ENCODE measurements around the gene CRACDL.
"Not testable (repeated sequence)": the region's sequence is repeated elsewhere in the genome, so short reads cannot be mapped to it uniquely, and the experiment has no call there.

Gene CRACDL

DNA sequence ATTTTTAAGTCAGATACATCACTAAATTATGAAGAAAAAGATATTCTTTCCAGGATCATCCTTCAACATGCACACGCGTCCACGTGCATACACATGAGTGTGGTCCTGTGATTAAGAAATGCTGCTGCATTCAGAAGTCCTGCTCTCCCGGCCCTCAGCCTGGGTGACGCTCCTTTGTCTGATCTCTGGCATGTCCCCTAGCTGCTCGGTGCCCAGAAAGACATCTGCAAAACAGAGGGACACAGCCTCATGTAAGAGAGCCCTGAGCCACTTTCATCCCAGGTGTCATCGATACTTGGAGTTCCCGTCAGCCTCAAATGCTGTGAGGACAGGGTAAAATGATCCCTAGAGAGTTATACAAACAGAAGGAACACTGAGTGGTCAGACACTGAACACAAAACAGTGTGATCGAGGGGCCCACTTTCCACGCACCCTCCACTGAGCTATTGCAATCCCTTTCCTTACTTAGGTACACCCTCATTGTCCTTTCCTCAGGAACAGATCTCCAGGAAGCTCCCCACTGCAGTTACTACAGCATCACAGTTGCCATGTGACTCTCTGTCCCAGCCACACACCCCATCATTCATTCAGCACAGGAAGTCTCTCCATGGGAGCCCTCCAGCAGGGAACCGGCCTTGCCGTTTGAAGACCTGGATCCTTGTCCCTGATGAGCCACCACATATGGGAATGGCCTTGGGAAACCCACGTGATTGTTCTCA, 32.1 kb downstream of the CRACDL start:
- peak; percentile 58 for DNase-seq

DNA sequence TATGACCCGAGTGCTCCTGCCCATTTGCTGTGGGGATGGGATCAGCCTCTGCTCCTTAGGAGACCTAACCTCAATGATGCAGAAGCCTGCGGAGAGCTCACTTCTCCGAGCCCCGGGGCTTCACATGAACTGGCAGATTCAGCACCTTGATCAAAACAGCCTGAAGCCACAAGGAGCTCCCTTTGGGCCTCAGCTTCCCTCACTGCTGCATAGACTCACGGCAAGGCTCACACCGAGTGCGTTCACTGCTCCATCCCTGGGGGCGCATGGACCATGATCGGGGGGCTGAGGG, 33.0 kb downstream of the CRACDL start:
- no peak for DNase-seq

DNA sequence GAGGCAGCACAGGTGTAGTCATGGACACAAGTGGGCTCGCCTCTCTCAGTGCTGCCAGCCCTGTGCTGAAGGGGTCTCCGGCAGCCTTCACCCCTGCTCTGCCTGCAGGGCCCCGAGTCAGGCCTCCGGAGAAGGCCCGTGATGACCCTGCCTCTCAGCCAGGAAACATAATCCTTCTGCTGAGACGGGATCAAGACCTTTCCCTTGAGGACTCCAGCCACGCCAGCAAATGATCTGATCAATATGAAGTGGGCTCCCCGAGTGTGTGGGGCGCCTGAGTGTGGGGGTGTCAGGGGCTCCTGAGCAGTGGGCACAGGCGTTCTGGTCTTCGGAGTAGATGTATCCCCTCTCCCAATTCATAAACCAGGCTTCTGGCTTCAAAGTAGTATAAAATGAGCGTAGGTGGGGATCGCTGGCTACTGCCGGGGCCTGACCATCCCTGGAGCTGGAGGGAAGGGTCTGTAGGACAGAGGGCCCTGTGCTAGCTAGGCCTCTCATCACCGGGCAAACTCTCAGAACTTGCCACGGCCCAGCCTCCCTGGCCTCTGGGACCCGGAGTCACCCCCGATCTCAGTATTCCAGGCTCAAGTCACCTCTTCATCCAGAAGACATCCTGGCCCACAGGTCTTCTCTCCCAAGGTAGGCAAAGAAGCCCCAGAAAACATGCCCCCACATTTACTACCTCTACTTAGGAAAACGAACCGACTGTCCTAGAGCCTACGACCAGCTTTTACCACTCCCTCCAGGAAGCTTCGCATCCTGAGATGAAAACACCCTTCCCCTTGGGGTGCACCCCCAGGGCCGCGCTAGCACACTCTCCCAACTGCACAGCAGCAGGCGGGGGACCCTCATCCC, 33.6 kb downstream of the CRACDL start:
- no peak for DNase-seq

DNA sequence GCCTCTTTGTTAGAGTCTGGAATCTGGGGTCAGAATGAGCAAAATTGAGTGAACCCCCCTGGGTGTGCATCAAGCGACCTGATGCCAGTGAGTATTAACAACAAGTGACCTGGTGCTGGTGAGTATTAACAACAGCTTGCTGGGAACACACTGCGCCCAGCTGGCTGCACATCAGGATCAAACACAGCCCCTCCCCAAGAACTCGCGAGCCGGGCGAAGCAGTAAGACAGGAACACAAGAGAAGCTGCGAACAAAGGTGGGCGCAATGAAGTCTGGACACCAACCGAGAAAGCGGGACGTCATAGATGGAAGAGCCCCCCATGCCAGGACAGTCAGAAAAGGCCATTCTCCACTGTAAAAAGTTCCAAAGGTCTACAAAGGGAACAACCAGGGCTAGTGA, 34.3 kb downstream of the CRACDL start:
- no peak for DNase-seq

DNA sequence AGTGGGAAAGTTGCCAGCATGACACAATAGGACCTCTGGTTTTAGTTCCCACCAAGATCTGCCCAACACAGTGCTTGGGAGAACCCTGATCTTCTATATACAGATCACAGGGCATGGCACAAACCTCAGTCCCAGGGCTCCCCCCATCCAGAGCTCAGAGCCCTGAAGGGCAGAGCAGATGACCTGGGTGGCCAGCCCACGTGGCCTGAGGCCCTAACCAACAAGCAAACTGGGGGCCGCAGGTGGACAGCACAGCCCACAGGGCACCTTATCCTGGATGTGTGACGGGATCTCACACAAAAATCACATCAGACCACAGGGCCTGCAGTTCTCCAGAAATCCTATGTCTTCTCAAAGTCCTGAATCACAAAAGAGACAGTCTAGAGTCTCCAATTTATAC, 34.7 kb downstream of the CRACDL start:
- no peak for DNase-seq

DNA sequence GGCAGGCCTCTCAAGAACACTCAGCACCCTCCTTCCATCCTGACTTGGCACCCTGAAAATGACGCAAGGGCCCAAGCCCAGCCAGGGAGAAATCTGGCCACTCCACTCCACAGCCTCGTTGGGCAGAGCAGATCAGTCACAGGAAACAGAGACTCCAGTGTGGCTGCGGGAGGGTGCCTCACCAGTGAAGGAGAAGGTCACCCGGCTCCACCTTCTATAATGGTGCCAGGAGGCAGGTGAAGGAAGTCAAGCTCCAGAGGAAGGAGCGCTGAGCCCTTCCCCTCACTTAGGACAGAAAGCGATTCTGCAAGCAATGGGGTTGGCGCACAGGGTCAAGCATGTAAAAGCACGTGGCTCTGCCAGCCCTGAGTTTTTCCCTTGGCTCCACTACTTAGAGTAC, 35.3 kb downstream of the CRACDL start:
- DNase-seq: no peak

DNA sequence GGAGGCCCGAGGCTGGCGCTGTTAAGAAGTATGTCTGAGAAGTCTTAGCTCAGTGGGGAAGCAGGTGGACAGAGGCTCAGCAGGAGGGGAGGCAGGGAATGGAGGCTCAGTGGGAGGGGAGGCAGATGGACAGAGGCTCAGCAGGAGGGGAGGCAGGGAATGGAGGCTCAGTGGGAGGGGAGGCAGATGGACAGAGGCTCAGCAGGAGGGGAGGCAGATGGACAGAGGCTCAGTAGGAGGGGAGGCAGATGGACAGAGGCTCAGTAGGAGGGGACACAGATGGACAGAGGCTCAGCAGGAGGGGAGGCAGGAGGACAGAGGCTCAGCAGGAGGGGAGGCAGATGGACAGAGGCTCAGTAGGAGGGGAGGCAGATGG, 36.3 kb downstream of the CRACDL start:
- DNase-seq: not testable (repeated sequence)

DNA sequence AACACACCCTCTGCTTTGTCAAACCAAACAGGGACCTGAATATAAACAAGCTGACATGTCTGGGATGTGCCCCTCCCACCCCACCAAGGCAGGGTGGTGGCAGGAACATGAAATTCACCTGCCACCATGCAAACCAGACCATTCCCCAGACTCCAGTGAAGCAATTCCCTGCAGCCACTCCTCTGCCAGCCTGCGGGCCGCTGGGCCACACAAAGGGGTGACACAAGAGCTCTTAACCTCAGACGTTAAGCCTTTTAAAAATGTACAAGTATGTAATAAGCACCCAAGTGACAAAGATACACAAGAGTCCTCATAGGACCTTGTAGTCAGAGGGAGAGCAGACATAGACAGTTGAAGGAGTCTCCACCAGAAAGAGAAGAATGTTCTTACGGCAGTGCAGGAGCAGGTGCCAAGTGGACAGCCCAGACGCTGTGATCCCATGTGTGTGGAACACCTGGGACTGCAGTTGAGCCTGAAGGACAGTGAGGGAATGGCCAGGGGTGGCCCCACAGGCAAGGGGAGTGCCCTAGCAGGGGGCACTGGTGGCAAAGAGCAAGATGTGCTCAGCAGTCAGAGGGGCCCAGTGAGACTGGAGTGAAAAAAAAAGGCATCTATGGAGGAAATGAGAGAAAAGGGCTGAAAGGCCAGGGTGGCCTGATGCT, 36.9 kb downstream of the CRACDL start:
- DNase-seq: no peak

DNA sequence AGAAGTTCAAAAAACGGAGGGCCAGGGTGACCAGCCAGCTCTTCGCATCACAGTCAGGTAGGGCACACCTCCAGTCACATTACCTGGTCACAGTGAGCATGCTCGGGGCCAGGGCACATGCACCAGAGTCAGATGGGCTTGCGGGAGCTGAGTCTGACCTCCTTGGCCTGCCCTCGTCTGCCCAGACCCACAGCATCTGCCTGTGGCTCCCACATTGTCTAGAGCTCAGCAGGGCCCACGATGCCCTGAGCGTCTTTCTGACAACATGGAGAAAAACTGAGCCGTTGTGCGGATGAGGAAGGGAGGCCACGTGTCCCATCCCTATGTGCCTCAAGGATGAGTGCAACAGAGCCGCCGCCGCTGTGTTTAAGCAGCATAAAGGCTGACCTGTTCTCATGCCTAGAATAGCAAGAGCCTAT, 37.6 kb downstream of the CRACDL start:
- no peak for DNase-seq

DNA sequence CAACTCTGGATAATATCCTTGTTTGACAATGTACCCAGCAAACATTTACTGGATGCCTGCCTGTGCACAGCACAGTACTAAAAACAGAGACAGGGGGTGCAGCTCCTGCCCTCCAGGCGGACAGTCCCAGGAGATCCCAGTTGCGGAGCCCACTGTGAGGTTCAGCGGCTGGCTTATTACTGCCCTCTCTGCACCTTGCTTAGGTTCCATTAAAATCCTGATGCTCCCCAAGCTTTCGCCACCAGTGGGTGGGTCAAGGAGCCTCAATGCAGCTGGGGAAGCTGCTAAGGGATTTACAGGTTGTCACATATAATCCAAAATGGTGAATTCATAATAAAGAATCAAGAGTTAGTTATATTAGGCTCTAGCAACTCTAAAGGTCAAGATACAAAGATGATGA, 38.3 kb downstream of the CRACDL start:
- DNase-seq: no peak

DNA sequence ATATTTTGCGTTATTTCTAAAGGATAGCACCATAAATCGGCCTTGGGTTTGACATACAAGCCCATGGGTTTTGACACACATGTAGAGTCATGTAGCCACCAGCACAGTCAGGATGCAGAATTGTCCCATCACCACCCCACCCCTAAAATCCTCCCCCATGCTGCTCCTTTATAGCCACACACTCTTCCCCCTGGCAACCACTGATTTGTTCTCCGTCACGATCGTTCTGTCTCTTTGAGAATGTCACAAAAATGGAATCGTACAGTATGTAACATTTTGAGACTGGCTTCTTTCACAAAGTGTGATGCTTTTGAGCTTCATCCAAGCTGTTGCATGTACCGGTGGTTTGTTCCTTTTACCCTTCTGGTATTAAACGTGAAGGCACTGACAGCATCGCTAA, 39.1 kb downstream of the CRACDL start:
- DNase-seq: no peak

DNA sequence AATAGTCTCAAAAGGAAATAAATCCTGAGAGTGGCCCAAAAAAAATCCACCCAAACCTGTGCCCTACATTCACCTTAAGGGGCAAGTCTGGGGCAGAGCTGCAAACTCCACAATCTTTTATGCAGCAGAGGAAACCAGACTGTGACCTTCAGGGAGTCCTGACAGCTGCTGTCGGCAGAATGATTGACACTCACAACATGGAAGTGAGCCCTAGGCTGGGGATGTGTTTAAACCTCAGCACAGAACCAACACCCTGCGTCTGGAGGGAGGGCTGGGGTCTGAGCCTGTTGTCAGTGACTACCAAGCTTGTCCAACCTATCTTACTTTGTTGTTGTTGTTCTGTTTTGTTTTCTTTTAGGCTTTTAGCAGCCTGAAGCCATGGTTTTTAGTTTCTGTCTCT, 39.6 kb downstream of the CRACDL start:
- DNase-seq: no peak

DNA sequence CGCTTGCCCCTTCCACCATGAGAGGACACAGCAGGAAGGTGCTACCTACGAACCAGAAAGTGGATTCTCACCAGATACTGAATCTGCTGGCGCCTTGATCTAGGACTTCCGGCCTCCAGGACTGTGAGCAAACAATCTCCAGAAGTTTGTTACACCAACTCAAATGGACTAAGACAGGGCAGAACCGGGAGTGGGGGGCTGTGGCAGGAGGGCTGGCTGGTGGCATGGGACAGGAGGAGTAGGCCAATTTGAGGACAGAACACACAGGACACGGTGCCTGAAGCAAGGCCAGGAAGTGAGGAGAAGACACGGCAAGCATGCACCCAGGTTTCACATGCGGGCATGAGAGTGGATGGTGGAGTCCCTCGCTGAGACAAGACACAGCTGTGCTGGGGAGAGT, 40.1 kb downstream of the CRACDL start:
- DNase-seq: no peak

DNA sequence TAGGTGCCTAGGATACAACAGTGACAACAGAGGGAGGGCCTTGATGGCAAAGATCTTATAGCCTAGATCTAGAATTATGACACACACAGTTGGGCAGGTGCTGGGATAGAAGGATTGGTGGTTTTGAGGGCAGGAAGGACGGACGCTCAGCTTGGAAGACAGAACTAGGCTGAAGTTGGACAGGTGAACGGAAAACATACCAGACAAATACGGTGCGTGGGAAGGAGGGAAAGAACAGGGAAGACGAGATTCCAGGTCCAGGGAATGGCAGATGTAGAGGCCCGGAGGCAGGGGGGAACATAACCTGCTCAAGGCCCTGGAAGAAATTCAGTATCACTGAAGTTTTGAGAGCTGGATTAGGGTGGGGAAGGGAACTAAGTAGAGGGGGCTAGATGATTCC, 40.8 kb downstream of the CRACDL start:
- DNase-seq: no peak

DNA sequence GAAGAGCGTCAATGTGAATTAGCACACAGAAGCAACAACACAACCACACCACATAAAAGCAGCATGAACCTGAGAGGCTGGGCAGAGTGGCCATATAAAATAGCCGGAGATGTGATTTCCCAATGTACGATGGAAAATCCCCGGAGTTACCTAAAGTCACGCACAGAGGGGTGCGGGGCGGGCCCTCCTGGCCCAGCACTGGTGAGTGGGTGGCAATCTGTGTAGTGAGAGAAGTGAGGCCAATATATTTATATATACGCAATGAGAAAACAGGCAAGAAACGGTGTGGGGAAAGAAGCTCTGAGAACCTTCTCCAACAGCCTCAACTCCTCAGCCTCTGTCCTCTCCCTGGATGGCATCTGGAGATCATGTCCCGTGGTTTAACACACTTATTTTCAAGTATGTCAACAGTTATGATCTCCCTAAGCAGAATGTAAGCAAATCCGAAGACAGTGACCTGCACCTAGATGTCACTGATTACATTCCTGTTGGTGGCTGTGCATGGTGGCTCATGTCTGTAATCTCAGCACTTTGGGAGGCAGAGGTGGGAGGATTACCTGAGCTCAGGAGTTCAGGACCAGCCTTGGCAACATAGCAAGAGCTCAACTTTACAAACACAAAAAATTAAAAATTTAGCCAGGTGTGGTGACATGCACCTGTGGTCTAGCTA, 41.6 kb downstream of the CRACDL start:
- DNase-seq: no peak

DNA sequence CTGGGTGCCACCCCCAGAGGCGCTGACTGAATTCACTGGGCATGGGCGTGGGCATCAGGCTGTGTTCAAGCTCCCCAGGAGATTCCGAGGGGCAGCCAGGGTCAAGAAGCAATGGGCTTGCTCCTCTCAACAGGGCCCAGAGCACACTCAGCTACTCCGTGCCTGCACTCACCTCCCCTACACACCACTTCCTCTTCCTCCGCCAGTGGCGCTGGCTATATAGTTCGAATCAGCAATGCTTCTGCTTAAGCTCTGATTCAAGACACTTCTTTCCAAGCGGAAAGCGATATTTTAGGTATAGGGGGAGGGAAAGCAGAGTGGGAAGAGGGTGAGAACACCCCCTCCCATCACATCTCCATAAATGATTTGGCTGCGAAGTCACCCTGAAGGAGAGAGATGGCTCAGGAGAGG, 42.1 kb downstream of the CRACDL start:
- DNase-seq: no peak

DNA sequence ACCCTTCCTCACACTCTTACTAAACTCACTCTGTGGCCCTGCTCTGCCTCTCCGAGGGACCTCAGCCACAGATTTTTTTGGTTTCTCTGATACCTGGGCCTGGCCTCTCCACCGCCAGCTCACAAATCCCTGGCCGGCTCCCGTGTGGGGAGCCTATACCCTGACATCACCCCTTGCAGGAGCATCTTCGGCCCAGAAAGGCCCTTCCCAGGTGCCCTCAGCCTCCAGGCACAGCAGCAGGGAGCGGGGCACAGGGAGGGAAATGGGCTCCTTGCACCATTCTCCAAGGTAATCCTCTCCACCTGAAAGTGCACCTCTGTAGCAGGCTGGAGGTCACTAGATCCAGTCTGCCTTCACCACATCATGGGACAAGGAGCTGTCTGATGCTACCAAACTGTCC, 43.2 kb downstream of the CRACDL start:
- no peak for DNase-seq

DNA sequence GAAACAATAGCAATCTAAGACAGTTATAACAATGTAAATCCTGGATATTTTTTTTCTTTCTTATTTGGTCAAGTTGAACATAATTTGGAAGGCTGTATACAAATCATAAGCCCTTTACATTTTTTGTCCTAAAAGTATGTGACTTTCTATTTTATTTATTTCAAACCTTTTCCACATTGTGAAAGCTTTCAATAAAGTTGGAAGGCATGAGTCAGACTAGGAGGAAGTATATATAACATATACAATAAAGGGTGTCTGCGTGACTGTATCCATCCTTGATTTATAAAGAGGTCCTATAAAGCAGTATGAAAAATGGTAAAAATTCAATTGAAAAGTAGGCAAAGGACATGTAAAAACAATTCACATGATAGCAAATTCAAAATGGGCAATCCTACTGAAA, 44.4 kb downstream of the CRACDL start:
- DNase-seq: no peak

DNA sequence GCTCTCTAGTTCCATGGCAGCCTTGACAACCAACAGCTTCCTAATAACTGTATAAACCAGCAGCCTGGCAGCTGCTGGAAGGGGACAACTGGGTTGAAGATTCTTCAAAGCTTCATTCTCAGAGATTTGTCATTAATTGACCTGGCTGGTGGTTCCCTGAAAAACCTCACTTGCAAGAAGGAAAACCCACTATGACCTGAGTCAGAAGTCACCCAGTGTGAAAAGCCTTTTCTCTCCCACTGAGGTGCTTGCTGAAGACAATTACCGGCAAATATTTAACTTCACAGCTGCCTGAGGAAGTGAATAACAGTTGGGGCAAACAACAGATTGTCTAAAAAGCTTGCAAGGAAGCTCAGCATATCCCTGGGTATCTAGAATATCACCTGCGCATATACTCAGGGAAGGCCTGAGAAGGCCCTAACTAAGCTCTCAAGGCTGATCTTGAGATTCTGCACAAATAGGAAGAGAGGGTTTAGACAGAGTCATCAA, 49.9 kb downstream of the CRACDL start:
- DNase-seq: no peak

DNA sequence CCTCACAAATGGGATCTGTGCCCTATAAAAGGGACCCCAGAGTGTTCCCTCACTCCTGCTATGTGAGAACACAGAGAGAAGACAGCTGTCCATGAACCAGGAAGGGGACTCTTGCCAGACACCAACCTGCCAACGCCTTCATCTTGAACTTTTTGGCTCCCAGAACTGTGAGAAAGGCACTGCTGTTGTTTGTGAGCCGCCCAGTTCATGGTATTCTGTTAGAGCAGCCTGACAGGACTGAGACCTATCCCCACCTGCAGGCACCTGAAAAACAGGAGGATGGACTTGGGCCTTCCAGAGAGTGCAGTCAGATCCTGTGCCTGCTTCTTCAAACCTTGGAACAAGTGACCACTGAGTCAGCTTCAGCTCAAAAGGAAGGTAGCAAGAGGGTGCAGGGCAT, 51.4 kb downstream of the CRACDL start:
- no peak for DNase-seq

DNA sequence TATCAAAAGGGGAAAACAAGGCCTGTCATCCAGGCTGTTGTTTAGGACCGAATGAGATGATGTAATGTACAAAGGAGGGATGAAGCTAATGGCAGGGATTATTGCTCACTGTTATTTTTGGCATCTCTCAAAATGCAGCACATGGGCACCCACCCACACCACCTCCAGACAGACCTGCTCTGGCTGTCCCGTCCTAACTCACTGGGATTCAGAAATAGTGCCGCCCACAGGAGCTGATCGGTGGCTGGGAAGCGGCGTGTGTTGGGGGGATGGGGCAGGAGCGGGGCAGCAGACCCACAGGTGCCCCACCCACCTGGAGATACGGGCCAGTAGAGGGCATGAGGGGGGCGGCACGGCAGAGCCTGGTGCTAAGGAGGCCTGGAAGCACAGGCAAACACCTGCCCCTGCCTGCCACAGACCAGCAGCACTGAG, 52.2 kb downstream of the CRACDL start:
- no peak for DNase-seq

DNA sequence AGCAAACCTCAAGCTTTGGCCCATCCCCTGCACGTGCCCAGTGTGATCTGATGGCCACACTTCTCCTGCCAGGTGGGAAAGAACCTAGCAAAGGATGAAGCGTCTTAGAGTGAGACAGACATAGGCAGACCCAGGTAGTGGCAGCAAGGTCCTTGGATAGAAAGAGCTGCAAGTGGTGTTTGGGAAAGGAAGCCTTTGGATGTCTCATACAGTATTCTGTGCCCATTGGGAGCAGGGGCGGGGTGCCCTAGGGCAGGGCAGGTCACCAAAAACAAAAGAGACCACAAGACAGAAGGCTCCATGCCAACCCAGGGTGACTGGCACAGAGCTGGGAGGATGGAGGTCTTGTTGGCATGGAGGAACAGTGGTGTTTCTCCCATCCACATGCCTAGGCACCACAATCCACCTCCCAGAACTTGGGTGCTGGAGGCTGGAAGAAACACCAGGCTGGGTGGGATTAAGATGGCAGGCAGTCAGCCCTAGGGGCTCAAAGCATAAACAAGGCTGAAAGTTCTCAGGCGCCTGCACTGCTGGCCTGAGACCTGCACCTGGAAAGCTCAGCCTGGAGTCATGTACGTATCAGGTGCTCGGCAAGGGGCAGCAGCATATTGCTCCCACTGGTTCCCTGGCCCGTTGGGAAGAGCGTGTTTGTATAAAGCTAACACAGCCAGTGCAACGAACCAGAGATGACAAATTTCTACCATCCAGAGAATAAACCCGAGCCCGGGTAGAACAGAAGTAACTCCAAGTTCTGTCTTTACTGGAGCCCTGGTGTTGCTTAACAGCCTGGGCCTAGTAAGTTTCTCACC, 52.9 kb downstream of the CRACDL start:
- DNase-seq: no peak

DNA sequence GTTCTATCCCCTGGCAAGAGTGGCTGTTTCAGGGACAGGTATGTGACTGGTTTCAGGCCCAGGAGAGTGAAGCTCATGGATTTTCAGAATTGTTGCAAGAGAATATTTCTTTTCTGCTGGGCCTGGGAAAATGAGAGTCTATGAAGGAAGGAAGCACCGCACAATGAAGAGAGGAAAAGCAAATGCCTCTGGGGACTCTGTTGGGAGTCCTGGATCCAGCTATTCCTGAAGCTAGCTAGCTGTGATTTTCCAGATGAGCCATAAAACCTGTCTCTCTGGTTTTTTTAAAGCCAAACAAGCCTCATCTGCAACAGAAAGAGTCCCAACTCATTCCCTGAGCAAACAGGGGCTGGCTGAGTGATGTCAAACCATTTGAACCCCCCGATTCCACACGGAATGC, 53.7 kb downstream of the CRACDL start:
- no peak for DNase-seq
